ENCODE measurements around the gene TBL1XR1. TPM values are rescaled to one million over a fixed set of nuclear protein-coding genes. Genes with fewer than 3 reads are reported as not detected.

TBL1XR1 gene
- total and polyA plus RNA-seq, 8 donors, result 14.1 to 93.0 (median 47.2) TPM

- FAIRE-seq, result no peak
- H3K36me3 ChIP-seq, result peaks cover 0 to 22% (median 0%) of the 10 kb centered on the region in 3 donors
These were observed 151.5 kb downstream of the TBL1XR1 start for GRCh38 chr3:177045767-177046166.

GRCh38 chr3:177045222-177045621, 152.1 kb downstream of the TBL1XR1 start:
- no peak for FAIRE-seq
- intact Hi-C loops (cut with DNase I), result no loop called here
- Histone ChIP-seq H3K27me3 (no peaks in the 10 kb centered on the region), H3K36me3 (peaks cover 0 to 22% (median 0%) of the 10 kb centered on the region in 3 donors), H3K4me3 (no peak overlapping the region), H3K9me3 (no peaks in the 10 kb centered on the region), H3K27ac (no peak overlapping the region), H3K4me1 (no peaks in the 10 kb centered on the region)
- 94 to 97% methylated on average over 7 of the region's 7 CpGs for WGBS, 2 donors
- TF ChIP-seq CTCF (IDR thresholded peaks at IDR 0.05), result no peak
- DNase-seq, result no peak
- no peak for ATAC-seq

More at GRCh38 chr3:177045767-177046166, 151.5 kb downstream of the TBL1XR1 start:
- no peak for TF ChIP-seq CTCF (IDR thresholded peaks at IDR 0.05)
- no peaks in the 10 kb centered on the region for H3K9me3 ChIP-seq
- H3K27me3 ChIP-seq, result no peaks in the 10 kb centered on the region
- no peak overlapping the region for H3K27ac ChIP-seq
- H3K4me3 ChIP-seq, result no peak overlapping the region
- 78 to 87% methylated on average over 2 of the region's 2 CpGs for WGBS, 2 donors
- DNase-seq (no peak), ATAC-seq (no peak)
- H3K4me1 ChIP-seq, result no peaks in the 10 kb centered on the region
- intact Hi-C loops (cut with DNase I), result no loop called here

- intact Hi-C loops (cut with DNase I), result no loop called here
- Histone ChIP-seq H3K27ac (no peak overlapping the region), H3K36me3 (peaks cover 0 to 27% (median 0%) of the 10 kb centered on the region in 3 donors), H3K27me3 (no peaks in the 10 kb centered on the region), H3K4me3 (no peak overlapping the region), H3K9me3 (no peaks in the 10 kb centered on the region), H3K4me1 (no peaks in the 10 kb centered on the region)
- TF ChIP-seq CTCF (IDR thresholded peaks at IDR 0.05), result no peak
- DNase-seq (no peak), ATAC-seq (no peak), FAIRE-seq (peak; percentile 20)
- 88 to 94% methylated on average over 8 of the region's 8 CpGs for WGBS, 2 donors
These were observed 155.3 kb downstream of the TBL1XR1 start for GRCh38 chr3:177041730-177042551.

- Histone ChIP-seq H3K4me1 (no peaks in the 10 kb centered on the region), H3K4me3 (no peak overlapping the region), H3K27me3 (no peaks in the 10 kb centered on the region), H3K9me3 (no peaks in the 10 kb centered on the region), H3K36me3 (peaks cover 0 to 32% (median 0%) of the 10 kb centered on the region in 3 donors), H3K27ac (no peak overlapping the region)
- DNase-seq, result no peak
- FAIRE-seq, result no peak
- WGBS, 2 donors, result 56 to 62% methylated on average over 2 of the region's 2 CpGs
- no peak for TF ChIP-seq CTCF (IDR thresholded peaks at IDR 0.05)
- intact Hi-C loops (cut with DNase I), result no loop called here
- ATAC-seq, result peak in 3 of 4 donors; percentile 65 to 81 (median 80)
These were observed 156.1 kb downstream of the TBL1XR1 start for GRCh38 chr3:177041021-177041729.

Data from pancreas (tissue), 10 donors.